Uterus (tissue), 2 donors: ENCODE measurements around the gene UCK1.

Source experiments
- POLR2A ChIP-seq, 2 donors: fragments of 450-650 bp; IDR thresholded peaks; one replicate each; pipeline ENCODE4 v1.6.1; 2016; ENCODE audit warnings: antibody characterized with exemption in 2 of 2, mild to moderate bottlenecking in 1 of 2, moderate library complexity in 1 of 2
- TF ChIP-seq, protein P1 (sequence below), 4 experiments: fragments of 200-600 bp in 2 of 4; fragments of 450-650 bp in 2 of 4; sonication (generic) in 2 of 4; IDR thresholded peaks; one replicate each; pipeline ENCODE4 v1.5.1; 2016 to 2019; ENCODE audit warnings: antibody characterized with exemption in 4 of 4, mild to moderate bottlenecking in 2 of 4, moderate library complexity in 1 of 4

DNA sequence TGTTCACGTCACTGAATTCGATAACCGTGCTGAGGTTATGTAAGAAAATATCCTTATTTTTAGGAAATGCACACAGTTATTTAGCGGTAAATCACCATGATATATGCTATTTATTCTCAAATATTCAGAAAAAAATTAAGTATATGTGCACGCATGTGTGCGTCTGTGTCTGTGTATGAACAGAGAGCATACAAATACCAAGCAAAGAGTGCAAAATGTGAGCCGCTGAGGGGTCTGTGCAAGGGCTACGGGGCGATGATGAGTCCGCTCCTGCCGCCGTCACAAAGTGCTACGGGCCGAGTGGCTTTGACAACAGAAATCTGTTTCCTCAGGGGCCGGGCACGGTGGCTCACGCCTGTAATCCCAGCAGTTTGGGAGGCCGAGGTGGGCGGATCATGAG is 6.9 kb upstream of the UCK1 start:
- TF ChIP-seq POLR2A (IDR thresholded peaks at IDR 0.05): no peak
- TF ChIP-seq, protein P1, sequence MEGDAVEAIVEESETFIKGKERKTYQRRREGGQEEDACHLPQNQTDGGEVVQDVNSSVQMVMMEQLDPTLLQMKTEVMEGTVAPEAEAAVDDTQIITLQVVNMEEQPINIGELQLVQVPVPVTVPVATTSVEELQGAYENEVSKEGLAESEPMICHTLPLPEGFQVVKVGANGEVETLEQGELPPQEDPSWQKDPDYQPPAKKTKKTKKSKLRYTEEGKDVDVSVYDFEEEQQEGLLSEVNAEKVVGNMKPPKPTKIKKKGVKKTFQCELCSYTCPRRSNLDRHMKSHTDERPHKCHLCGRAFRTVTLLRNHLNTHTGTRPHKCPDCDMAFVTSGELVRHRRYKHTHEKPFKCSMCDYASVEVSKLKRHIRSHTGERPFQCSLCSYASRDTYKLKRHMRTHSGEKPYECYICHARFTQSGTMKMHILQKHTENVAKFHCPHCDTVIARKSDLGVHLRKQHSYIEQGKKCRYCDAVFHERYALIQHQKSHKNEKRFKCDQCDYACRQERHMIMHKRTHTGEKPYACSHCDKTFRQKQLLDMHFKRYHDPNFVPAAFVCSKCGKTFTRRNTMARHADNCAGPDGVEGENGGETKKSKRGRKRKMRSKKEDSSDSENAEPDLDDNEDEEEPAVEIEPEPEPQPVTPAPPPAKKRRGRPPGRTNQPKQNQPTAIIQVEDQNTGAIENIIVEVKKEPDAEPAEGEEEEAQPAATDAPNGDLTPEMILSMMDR (IDR thresholded peaks at IDR 0.05): no peak
